ENCODE results near the gene TNIP2. TPM values are rescaled to one million over a fixed set of nuclear protein-coding genes. Genes with fewer than 3 reads are reported as not detected.

The TNIP2 gene
- total RNA-seq, 1 experiment from 2014 or later: 35.8 TPM

GRCh38 chr4:2725380-2725779 lies 30.8 kb downstream of the TNIP2 start:
- DNase-seq: no peak
- POLR2A ChIA-PET: interaction anchor here (0.7 kb wide), 1 partner anchor 43 kb away, joined by 4 read pairs; no protein-coding TSS in a partner anchor
- H3K4me3 ChIP-seq (ENCODE audit: low read depth, low read length): no peak overlapping the region
- BruUV-seq (replicated peaks): no TSS peak
- no peaks in the 10 kb centered on the region for H3K9me3 ChIP-seq
- H3K27me3 Mint-ChIP-seq (ENCODE audit: insufficient read depth, unreplicated experiment): no peaks in the 10 kb centered on the region
- no peaks in the 10 kb centered on the region for H3K4me1 ChIP-seq
- H3K4me1 Mint-ChIP-seq (ENCODE audit: low read depth, unreplicated experiment): no peaks in the 10 kb centered on the region
- H3K9me3 Mint-ChIP-seq (ENCODE audit: unreplicated experiment): no peaks in the 10 kb centered on the region
- intact Hi-C loops (cut with micrococcal nuclease; ENCODE audit: unreplicated experiment): no loop called here
- no peak overlapping the region for H3K4me3 Mint-ChIP-seq (ENCODE audit: unreplicated experiment)
- H3K36me3 Mint-ChIP-seq (ENCODE audit: insufficient read depth, unreplicated experiment): peaks cover 49% of the 10 kb centered on the region
- no peak overlapping the region for H3K27ac Mint-ChIP-seq (ENCODE audit: unreplicated experiment)
- CTCF ChIA-PET: interaction anchor here (0.7 to 1.0 kb wide), 2 partner anchors 9 to 482 kb away, joined by 6 to 12 read pairs; no protein-coding TSS in a partner anchor
- no peak for TF ChIP-seq CTCF (IDR thresholded peaks at IDR 0.05; ENCODE audit: insufficient read depth in 1 of 2, low read depth in 1 of 2, low read length in 1 of 2, severe bottlenecking in 1 of 2, unreplicated experiment in 1 of 2)
- no peaks in the 10 kb centered on the region for H3K27me3 ChIP-seq (replicated peaks; ENCODE audit: control insufficient read depth, insufficient read depth, low read length)
- no peaks in the 10 kb centered on the region for H3K36me3 ChIP-seq (ENCODE audit: control insufficient read depth, insufficient read depth, low read length)

- peaks cover 48% of the 10 kb centered on the region for H3K36me3 Mint-ChIP-seq (ENCODE audit: insufficient read depth, unreplicated experiment)
- no peaks in the 10 kb centered on the region for H3K4me1 Mint-ChIP-seq (ENCODE audit: low read depth, unreplicated experiment)
Measured at GRCh38 chr4:2723751-2724150, 32.4 kb downstream of the TNIP2 start.

DNA sequence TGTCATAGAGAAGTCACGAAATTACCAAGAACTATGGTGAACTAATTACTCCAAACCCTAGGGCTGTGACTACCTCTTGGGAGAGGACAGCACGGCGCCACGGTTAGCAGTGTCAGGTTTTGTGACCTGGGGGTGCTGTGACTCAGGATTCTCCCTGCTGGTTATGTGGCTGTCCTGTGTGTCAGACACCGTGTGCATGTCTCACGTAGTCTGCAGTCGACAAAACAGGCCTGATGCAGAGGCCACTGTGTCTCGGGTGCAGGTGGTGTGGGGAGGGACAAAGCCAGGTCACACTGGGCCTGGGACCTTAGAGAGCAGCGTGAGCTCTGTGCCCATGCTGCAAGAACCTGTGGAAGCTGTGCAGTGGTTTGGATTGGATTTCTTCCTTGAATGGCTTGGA lies 34.1 kb downstream of the TNIP2 start:
- Mint-ChIP-seq H3K9me3 (ENCODE audit: unreplicated experiment) (no peaks in the 10 kb centered on the region), H3K4me1 (ENCODE audit: low read depth, unreplicated experiment) (no peaks in the 10 kb centered on the region), H3K27ac (ENCODE audit: unreplicated experiment) (no peak overlapping the region), H3K36me3 (ENCODE audit: insufficient read depth, unreplicated experiment) (peaks cover 59% of the 10 kb centered on the region), H3K4me3 (ENCODE audit: unreplicated experiment) (no peak overlapping the region), H3K27me3 (ENCODE audit: insufficient read depth, unreplicated experiment) (no peaks in the 10 kb centered on the region)
- intact Hi-C loops (cut with micrococcal nuclease; ENCODE audit: unreplicated experiment): no loop called here
- Histone ChIP-seq H3K36me3 (ENCODE audit: control insufficient read depth, insufficient read depth, low read length) (no peaks in the 10 kb centered on the region), H3K9me3 (no peaks in the 10 kb centered on the region), H3K27me3 (replicated peaks; ENCODE audit: control insufficient read depth, insufficient read depth, low read length) (no peaks in the 10 kb centered on the region), H3K4me1 (no peaks in the 10 kb centered on the region), H3K4me3 (ENCODE audit: low read depth, low read length) (no peak overlapping the region)
- ChIA-PET CTCF (no interaction called here), POLR2A (no interaction called here)
- no peak for TF ChIP-seq CTCF (IDR thresholded peaks at IDR 0.05; ENCODE audit: insufficient read depth in 1 of 2, low read depth in 1 of 2, low read length in 1 of 2, severe bottlenecking in 1 of 2, unreplicated experiment in 1 of 2)
- BruUV-seq (replicated peaks): no TSS peak
- no peak for DNase-seq

More at GRCh38 chr4:2723751-2724150, 32.4 kb downstream of the TNIP2 start:
- H3K4me3 Mint-ChIP-seq (ENCODE audit: unreplicated experiment): no peak overlapping the region
- TF ChIP-seq CTCF (IDR thresholded peaks at IDR 0.05; ENCODE audit: insufficient read depth in 1 of 2, low read depth in 1 of 2, low read length in 1 of 2, severe bottlenecking in 1 of 2, unreplicated experiment in 1 of 2): no peak
- no peak for DNase-seq
- Histone ChIP-seq H3K4me1 (no peaks in the 10 kb centered on the region), H3K4me3 (ENCODE audit: low read depth, low read length) (no peak overlapping the region), H3K36me3 (ENCODE audit: control insufficient read depth, insufficient read depth, low read length) (no peaks in the 10 kb centered on the region), H3K27me3 (replicated peaks; ENCODE audit: control insufficient read depth, insufficient read depth, low read length) (no peaks in the 10 kb centered on the region), H3K9me3 (no peaks in the 10 kb centered on the region)
- POLR2A ChIA-PET: no interaction called here
- H3K27ac Mint-ChIP-seq (ENCODE audit: unreplicated experiment): peak overlapping the region; percentile 7
- CTCF ChIA-PET: no interaction called here
- intact Hi-C loops (cut with micrococcal nuclease; ENCODE audit: unreplicated experiment): no loop called here
- no peaks in the 10 kb centered on the region for H3K9me3 Mint-ChIP-seq (ENCODE audit: unreplicated experiment)
- no peaks in the 10 kb centered on the region for H3K27me3 Mint-ChIP-seq (ENCODE audit: insufficient read depth, unreplicated experiment)
- no TSS peak for BruUV-seq (replicated peaks)
